NCI-H1092 treated with DMSO at 0.1 percent for 48 hours (cell line): ENCODE results near the gene TRUB2.
"Not testable (repeated sequence)": the region's sequence is repeated elsewhere in the genome, so short reads cannot be mapped to it uniquely, and the experiment has no call there.

Experiments used
- DNase-seq: peaks from one replicate; lab custom pipeline; 2025; lab: John Stamatoyannopoulos, UW

Gene TRUB2

GRCh38 chr9:128340691-128341434, 18.6 kb upstream of the TRUB2 start:
- peak; percentile 23 for DNase-seq

GRCh38 chr9:128339761-128340690, 17.8 kb upstream of the TRUB2 start, which contains the start of gene SLC27A4:
Gene SLC27A4 (plus strand): TSS chr9:128340527. CDS start chr9:128343133, 2,606 bp downstream.
- DNase-seq, result peak; percentile 63

GRCh38 chr9:128338852-128339614, 16.8 kb upstream of the TRUB2 start:
- not testable (repeated sequence) for DNase-seq

GRCh38 chr9:128337936-128338335, 15.7 kb upstream of the TRUB2 start:
- DNase-seq, result no peak

GRCh38 chr9:128335914-128336313, 13.7 kb upstream of the TRUB2 start:
- DNase-seq, result no peak

GRCh38 chr9:128335161-128335560, 12.9 kb upstream of the TRUB2 start:
- no peak for DNase-seq

- no peak for DNase-seq
These were observed 11.2 kb upstream of the TRUB2 start for GRCh38 chr9:128333451-128333869.

GRCh38 chr9:128325629-128326028, 3.4 kb upstream of the TRUB2 start:
- DNase-seq, result no peak

GRCh38 chr9:128324401-128324800, 2.2 kb upstream of the TRUB2 start:
- DNase-seq, result no peak

GRCh38 chr9:128323791-128324190, 1.5 kb upstream of the TRUB2 start:
- no peak for DNase-seq

GRCh38 chr9:128323212-128323730, 1.0 kb upstream of the TRUB2 start:
- peak; percentile 8 for DNase-seq

GRCh38 chr9:128321879-128322403, 306 bp downstream of the TRUB2 start:
- no peak for DNase-seq

GRCh38 chr9:128321343-128321742, 904 bp downstream of the TRUB2 start:
- no peak for DNase-seq

GRCh38 chr9:128317629-128318028, 4.6 kb downstream of the TRUB2 start:
- DNase-seq, result no peak

GRCh38 chr9:128316421-128316820, 5.8 kb downstream of the TRUB2 start:
- DNase-seq, result no peak

GRCh38 chr9:128314697-128315096, 7.5 kb downstream of the TRUB2 start:
- no peak for DNase-seq

- DNase-seq, result no peak
These were observed 11.8 kb downstream of the TRUB2 start for GRCh38 chr9:128310461-128310860.

GRCh38 chr9:128309551-128309950, 12.7 kb downstream of the TRUB2 start:
- DNase-seq, result no peak

- DNase-seq, result no peak
These were observed 17.3 kb downstream of the TRUB2 start for GRCh38 chr9:128304971-128305288.

- DNase-seq, result no peak
These were observed 17.9 kb downstream of the TRUB2 start for GRCh38 chr9:128304136-128304970.
